H1 (cell line): Measurements from ENCODE around the gene ZPBP2. TPM values are rescaled to one million over a fixed set of nuclear protein-coding genes. Genes with fewer than 3 reads are reported as not detected.

Experiments used
- CTBP2 ChIP-seq: IDR thresholded peaks from 2 replicates; pipeline ENCODE4 v1.7.0; 2011; ENCODE audit warnings: borderline replicate concordance, mild to moderate bottlenecking, moderate library complexity, mixed read lengths, low read length; ENCODE audit not compliant: insufficient read depth, insufficient read length
- KDM5A ChIP-seq: fragments of 200-600 bp; IDR thresholded peaks from 2 replicates; pipeline ENCODE4 v1.7.1; 2012; ENCODE audit warnings: mild to moderate bottlenecking, low read length, inconsistent platforms, mixed read lengths
- RNF2 ChIP-seq: fragments of 200-900, 300-1000 bp; sonication (generic); IDR thresholded peaks from 2 replicates; pipeline ENCODE4 v1.7.1; 2016; ENCODE audit warnings: borderline replicate concordance, low read depth, mild to moderate bottlenecking, antibody characterized with exemption, low read length; ENCODE audit not compliant: poor library complexity, severe bottlenecking; ENCODE audit errors: missing control alignments
- polyA plus RNA-seq, 7 experiments: library from polyadenylated mRNA; depleted of rRNA in 3 of 7; stranded (reverse) in 5 of 7; unstranded in 2 of 7; fragments of >200 nt in 5 of 7; fragments of 200-250 nt in 2 of 7; gene quantifications; 1 replicate in 5 of 7; 2 replicates in 1 of 7; 4 replicates in 1 of 7; pipeline versions ENCODE4 v1.2.1 to v1.2.3, GENCODE V29; 2011 to 2013; ENCODE audit warnings: missing spikeins in 2 of 7, mixed read lengths in 2 of 7
- total RNA-seq: library from RNA; stranded (reverse); fragmentation: NEBNext Ultra II Directional; extraction: Animal tissue kit (Norgen Biotek cat#: 25700); gene quantifications from 2 replicates; pipeline ENCODE4 v1.2.1, GENCODE V29; 2021

The ZPBP2 gene
- total and polyA plus RNA-seq, 2 of the 8 experiments (the other 6 are each of a cell fraction or from before 2014, with no cell fraction given), result not detected

DNA sequence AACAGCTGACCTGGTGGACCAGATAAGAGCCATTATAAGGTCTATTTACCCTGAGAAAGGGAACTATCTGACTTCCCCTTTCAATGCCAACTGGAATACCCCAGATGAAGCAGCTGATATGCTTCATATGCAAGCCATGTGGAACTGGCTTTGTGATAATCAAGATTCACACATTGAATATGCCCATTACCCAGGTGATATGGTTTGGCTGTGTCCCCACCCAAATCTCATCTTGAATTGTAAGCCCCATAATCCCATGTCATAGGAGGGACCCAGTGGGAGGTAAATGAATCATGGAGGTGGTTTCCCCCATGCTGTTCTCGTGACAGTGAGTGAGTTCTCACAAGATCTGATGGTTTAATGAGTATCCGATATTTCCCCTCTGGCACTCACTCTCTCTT is 46.0 kb upstream of the ZPBP2 start (continued):
- TF ChIP-seq CTBP2 (no peak), KDM5A (no peak), RNF2 (no peak)
